ENCODE measurements around the gene INSC. TPM values are rescaled to one million over a fixed set of nuclear protein-coding genes. Genes with fewer than 3 reads are reported as not detected.

Gene INSC
- total and polyA plus RNA-seq, 2 of the 13 experiments (the other 11 are each of a cell fraction or from before 2014, with no cell fraction given), result 0.09 TPM; not detected in 1

DNA sequence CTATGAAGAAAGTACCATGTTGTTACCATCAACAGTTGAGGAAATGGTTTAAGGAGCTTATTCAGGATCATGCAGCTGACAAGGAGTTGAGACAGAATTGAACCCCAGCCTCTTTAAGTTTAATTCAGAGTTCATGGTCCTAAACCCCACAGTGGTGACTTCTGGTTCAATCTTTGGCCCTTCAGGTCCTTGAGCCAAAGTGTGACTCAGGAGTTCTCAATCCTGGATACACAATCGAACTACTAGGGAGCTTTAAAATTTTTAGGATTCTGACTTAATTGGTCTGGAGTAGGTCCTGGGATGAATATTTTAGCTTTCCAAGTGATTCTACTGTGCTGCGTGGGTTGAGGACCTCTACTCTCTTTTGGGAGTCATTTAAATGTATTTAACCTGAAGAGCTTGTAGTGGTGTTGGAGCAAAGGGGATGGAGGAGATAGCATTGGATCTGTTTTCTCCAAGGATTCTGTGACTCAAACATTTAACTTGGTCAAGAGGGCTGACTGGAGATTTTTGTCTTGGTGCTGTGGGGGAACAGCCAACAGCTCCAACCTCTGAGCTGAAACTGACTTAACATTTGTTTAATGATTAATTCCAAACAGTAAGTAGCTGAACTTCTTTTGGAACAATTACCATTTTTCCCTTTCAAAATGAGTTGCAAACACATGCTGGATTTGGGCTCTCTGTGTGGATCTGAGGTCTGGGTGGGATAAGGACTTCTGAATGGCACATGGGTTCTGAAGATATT, 80.1 kb downstream of the INSC start:
- ChIA-PET POLR2A (no interaction called here), CTCF (ENCODE audit: low intra/inter-chr PET ratio, low total read pairs) (no interaction called here)
- intact Hi-C loops (cut with micrococcal nuclease; ENCODE audit: unreplicated experiment), result no loop called here
- Histone ChIP-seq H3K79me2 (ENCODE audit: insufficient read depth, low read length) (no peaks in the 10 kb centered on the region), H3K9ac (ENCODE audit: insufficient read depth, low read depth, low read length) (no peak overlapping the region), H3K4me1 (ENCODE audit: insufficient read depth, low read length) (peaks cover 24% of the 10 kb centered on the region), H3K4me2 (ENCODE audit: low read depth, low read length) (peak overlapping the region; percentile 30; the same call in 1 of the 2 replicates), H4K20me1 (ENCODE audit: insufficient read depth, low read length) (no peaks in the 10 kb centered on the region), H3K27me3 (ENCODE audit: control insufficient read depth in 1 of 2, insufficient read depth in 2 of 2, low read length in 2 of 2) (no peaks in the 10 kb centered on the region), H3K36me3 (replicated peaks in 1 of 2; ENCODE audit: control insufficient read depth in 1 of 2, insufficient read depth in 2 of 2, low read length in 2 of 2) (no peaks in the 10 kb centered on the region), H2AFZ (ENCODE audit: low read length) (no peak overlapping the region), H3K4me3 (replicated peaks in 1 of 3; ENCODE audit: insufficient read depth in 1 of 3, low read depth in 2 of 3, low read length in 3 of 3) (no peak overlapping the region), H3K27ac (ENCODE audit: extremely low read length, insufficient read depth, low read length) (no peak overlapping the region), H3K9me3 (ENCODE audit: low read length) (no peaks in the 10 kb centered on the region)
- FAIRE-seq (no peak), ATAC-seq (peak; percentile 46), DNase-seq (ENCODE audit: low spot score) (no peak)
- BruUV-seq (replicated peaks), result no TSS peak
- TF ChIP-seq NFATC3 (CRISPR knock-in tag; IDR thresholded peaks at IDR 0.05), result no peak
- no peak for TF ChIP-seq ZNF839 (CRISPR knock-in tag; IDR thresholded peaks at IDR 0.05; ENCODE audit: borderline replicate concordance)
- TF ChIP-seq ZBTB21 (CRISPR knock-in tag; IDR thresholded peaks at IDR 0.05), result no peak
- no peak for TF ChIP-seq ZNF547 (CRISPR knock-in tag; IDR thresholded peaks at IDR 0.05)
- 26% methylated on average over 2 of the region's 2 CpGs for WGBS (ENCODE audit: low lambda C conversion rate)
- in situ Hi-C loops (cut with HindIII; ENCODE audit: extremely low pct_ligation_motif_present, low pct_unique_long_range_greater_than_20kb), result no loop called here

DNA sequence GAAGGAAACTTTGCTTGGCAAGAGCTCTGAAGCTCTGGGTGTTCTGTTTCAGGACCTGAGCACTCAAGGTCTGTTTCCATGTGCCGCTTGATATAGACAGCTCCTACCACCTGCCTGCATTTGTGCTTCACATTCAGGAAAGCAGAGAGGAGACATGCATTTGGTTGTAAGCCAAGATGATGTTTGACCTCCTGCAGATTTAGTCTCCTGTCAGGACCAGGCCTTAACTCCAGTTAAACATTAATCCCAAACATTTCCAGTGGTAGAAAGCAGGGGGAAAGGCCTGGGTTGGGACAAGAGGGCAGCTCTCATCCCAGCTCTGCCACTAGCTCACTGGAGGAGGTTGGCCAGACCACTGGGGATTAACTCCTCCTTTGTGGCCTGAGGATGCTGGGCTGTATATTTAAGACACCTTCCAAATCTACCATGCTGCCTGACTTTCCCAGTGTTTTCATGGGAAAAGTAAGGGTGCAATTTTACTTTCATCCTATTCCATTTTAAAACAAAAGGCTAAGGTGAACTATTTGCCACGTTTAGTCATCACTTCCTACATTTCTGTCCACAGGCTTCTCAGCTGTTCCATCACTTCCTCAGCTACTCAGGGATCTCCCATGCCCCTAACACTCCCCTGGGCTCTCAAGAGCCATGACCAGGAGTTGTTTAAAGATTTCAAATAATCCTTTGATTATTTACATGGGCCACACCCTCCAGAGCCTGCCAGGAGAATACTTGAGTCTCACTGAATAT, 80.9 kb downstream of the INSC start:
- peaks cover 24% of the 10 kb centered on the region for H3K4me1 ChIP-seq (ENCODE audit: insufficient read depth, low read length)
- peak; percentile 96 for ATAC-seq
- no peak overlapping the region for H2AFZ ChIP-seq (ENCODE audit: low read length)
- no peak overlapping the region for H3K27ac ChIP-seq (ENCODE audit: extremely low read length, insufficient read depth, low read length)
- FAIRE-seq, result peak; percentile 79
- POLR2A ChIA-PET, result no interaction called here
- H3K79me2 ChIP-seq (ENCODE audit: insufficient read depth, low read length), result no peaks in the 10 kb centered on the region
- 2% methylated on average over 2 of the region's 2 CpGs for WGBS (ENCODE audit: low lambda C conversion rate)
- CTCF ChIA-PET (ENCODE audit: low intra/inter-chr PET ratio, low total read pairs), result no interaction called here
- H3K36me3 ChIP-seq (replicated peaks in 1 of 2; ENCODE audit: control insufficient read depth in 1 of 2, insufficient read depth in 2 of 2, low read length in 2 of 2), result no peaks in the 10 kb centered on the region
- H3K4me3 ChIP-seq (replicated peaks in 1 of 3; ENCODE audit: insufficient read depth in 1 of 3, low read depth in 2 of 3, low read length in 3 of 3), result no peak overlapping the region
- no peaks in the 10 kb centered on the region for H3K27me3 ChIP-seq (ENCODE audit: control insufficient read depth in 1 of 2, insufficient read depth in 2 of 2, low read length in 2 of 2)
- intact Hi-C loops (cut with micrococcal nuclease; ENCODE audit: unreplicated experiment), result no loop called here
- peak; percentile 55 for DNase-seq (ENCODE audit: low spot score)
- H4K20me1 ChIP-seq (ENCODE audit: insufficient read depth, low read length), result no peaks in the 10 kb centered on the region
- no peak overlapping the region for H3K9ac ChIP-seq (ENCODE audit: insufficient read depth, low read depth, low read length)
- in situ Hi-C loops (cut with HindIII; ENCODE audit: extremely low pct_ligation_motif_present, low pct_unique_long_range_greater_than_20kb), result no loop called here
- no TSS peak for BruUV-seq (replicated peaks)
- no peaks in the 10 kb centered on the region for H3K9me3 ChIP-seq (ENCODE audit: low read length)
- H3K4me2 ChIP-seq (ENCODE audit: low read depth, low read length), result peak overlapping the region; percentile 30; the same call in 1 of the 2 replicates
- TF ChIP-seq, protein P1, sequence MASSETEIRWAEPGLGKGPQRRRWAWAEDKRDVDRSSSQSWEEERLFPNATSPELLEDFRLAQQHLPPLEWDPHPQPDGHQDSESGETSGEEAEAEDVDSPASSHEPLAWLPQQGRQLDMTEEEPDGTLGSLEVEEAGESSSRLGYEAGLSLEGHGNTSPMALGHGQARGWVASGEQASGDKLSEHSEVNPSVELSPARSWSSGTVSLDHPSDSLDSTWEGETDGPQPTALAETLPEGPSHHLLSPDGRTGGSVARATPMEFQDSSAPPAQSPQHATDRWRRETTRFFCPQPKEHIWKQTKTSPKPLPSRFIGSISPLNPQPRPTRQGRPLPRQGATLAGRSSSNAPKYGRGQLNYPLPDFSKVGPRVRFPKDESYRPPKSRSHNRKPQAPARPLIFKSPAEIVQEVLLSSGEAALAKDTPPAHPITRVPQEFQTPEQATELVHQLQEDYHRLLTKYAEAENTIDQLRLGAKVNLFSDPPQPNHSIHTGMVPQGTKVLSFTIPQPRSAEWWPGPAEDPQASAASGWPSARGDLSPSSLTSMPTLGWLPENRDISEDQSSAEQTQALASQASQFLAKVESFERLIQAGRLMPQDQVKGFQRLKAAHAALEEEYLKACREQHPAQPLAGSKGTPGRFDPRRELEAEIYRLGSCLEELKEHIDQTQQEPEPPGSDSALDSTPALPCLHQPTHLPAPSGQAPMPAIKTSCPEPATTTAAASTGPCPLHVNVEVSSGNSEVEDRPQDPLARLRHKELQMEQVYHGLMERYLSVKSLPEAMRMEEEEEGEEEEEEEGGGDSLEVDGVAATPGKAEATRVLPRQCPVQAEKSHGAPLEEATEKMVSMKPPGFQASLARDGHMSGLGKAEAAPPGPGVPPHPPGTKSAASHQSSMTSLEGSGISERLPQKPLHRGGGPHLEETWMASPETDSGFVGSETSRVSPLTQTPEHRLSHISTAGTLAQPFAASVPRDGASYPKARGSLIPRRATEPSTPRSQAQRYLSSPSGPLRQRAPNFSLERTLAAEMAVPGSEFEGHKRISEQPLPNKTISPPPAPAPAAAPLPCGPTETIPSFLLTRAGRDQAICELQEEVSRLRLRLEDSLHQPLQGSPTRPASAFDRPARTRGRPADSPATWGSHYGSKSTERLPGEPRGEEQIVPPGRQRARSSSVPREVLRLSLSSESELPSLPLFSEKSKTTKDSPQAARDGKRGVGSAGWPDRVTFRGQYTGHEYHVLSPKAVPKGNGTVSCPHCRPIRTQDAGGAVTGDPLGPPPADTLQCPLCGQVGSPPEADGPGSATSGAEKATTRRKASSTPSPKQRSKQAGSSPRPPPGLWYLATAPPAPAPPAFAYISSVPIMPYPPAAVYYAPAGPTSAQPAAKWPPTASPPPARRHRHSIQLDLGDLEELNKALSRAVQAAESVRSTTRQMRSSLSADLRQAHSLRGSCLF (CRISPR knock-in tag; IDR thresholded peaks at IDR 0.05; ENCODE audit: borderline replicate concordance), result no peak
- 0 out of 2 replicates have a peak, but pooled peaks have one; percentile 21 for TF ChIP-seq CBX5 (CRISPR knock-in tag; IDR thresholded peaks at IDR 0.05; ENCODE audit: borderline replicate concordance)

Data from HepG2 (cell line).